Measurements from ENCODE around the gene FHOD3. TPM values are rescaled to one million over a fixed set of nuclear protein-coding genes. Genes with fewer than 3 reads are reported as not detected.

The FHOD3 gene
- total RNA-seq, 1 donor from 2014 or later: 2.5 TPM

DNA sequence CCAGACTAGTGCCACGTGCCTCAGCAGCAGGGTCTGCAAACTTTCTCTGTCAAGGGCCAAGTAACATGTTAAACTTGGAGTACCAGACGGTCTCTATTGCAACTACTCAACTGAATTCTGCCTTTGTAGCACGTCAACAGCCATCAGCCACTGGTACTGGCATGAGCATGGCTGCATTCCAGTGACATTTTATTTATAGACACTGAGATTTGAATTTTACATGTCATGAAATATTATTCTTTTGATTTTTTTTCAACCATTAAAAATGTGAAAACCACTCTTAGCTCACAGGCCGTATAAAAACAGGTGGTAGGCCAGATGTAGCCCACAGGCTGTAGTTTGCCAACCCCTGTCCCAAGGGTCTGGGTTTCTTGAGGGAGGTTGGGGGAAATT, 331.6 kb downstream of the FHOD3 start:
- no peak overlapping the region for H3K27ac ChIP-seq
- intact Hi-C loops (cut with DNase I): no loop called here
- no peaks in the 10 kb centered on the region for H3K4me1 ChIP-seq
- TF ChIP-seq, protein P1, sequence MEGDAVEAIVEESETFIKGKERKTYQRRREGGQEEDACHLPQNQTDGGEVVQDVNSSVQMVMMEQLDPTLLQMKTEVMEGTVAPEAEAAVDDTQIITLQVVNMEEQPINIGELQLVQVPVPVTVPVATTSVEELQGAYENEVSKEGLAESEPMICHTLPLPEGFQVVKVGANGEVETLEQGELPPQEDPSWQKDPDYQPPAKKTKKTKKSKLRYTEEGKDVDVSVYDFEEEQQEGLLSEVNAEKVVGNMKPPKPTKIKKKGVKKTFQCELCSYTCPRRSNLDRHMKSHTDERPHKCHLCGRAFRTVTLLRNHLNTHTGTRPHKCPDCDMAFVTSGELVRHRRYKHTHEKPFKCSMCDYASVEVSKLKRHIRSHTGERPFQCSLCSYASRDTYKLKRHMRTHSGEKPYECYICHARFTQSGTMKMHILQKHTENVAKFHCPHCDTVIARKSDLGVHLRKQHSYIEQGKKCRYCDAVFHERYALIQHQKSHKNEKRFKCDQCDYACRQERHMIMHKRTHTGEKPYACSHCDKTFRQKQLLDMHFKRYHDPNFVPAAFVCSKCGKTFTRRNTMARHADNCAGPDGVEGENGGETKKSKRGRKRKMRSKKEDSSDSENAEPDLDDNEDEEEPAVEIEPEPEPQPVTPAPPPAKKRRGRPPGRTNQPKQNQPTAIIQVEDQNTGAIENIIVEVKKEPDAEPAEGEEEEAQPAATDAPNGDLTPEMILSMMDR (IDR thresholded peaks at IDR 0.05): no peak
- peak in 1 of 2 donors; percentile 29 for ATAC-seq
- no peak overlapping the region for H3K4me3 ChIP-seq
- H3K9me3 ChIP-seq: no peaks in the 10 kb centered on the region
- no peaks in the 10 kb centered on the region for H3K36me3 ChIP-seq
- H3K27me3 ChIP-seq (ENCODE audit: low read depth): no peaks in the 10 kb centered on the region
- no peak for DNase-seq

DNA sequence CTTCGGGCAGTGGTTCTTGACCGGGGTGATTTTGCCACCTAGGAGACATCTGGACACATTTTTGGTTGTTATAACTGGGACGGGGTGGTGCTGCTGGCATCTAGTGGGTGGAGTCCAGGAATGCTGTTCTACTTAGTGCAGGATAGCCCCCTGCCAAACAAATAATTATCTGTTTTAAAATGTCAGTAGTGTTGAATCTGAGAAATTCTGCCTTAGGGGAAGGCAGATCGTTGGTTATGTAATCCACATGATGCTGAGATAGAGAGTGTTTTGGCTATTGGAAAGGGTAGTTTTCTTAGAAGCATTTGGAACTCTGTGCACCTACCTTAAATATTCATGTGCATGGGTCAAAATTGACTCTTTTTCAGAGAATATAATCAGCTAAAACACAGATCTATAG, 332.3 kb downstream of the FHOD3 start:
- DNase-seq: no peak
- no peak overlapping the region for H3K27ac ChIP-seq

DNA sequence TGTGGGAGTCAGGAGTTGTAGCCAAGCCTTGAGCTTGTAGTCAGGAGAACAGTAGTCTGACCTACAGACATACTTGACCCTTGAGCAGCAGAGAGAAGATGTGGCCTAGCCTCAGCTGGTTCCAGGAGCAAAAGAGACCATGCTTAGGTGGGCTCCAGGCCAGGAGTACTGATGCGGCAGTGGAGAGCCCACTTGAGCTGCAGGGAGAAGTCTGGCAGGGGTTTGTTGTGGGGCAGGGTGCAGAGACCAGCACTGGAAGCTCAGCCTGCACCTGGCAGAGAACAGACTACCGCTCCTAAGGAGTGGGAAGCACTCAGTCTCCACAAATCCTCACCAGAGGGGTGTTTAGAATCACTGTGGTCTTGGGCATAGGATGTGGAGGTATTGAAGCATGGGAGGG, 333.4 kb downstream of the FHOD3 start:
- ATAC-seq (no peak), DNase-seq (no peak)
- Histone ChIP-seq H3K4me3 (no peak overlapping the region), H3K27me3 (ENCODE audit: low read depth) (no peaks in the 10 kb centered on the region), H3K9me3 (no peaks in the 10 kb centered on the region), H3K4me1 (no peaks in the 10 kb centered on the region), H3K27ac (no peak overlapping the region), H3K36me3 (no peaks in the 10 kb centered on the region)
- intact Hi-C loops (cut with DNase I): no loop called here
- TF ChIP-seq, protein P1 (IDR thresholded peaks at IDR 0.05): no peak

More for the DNA sequence above, 332.3 kb downstream of the FHOD3 start:
- Histone ChIP-seq H3K4me1 (no peaks in the 10 kb centered on the region), H3K9me3 (no peaks in the 10 kb centered on the region), H3K4me3 (no peak overlapping the region), H3K27me3 (ENCODE audit: low read depth) (no peaks in the 10 kb centered on the region), H3K36me3 (no peaks in the 10 kb centered on the region)
- TF ChIP-seq, protein P1 (IDR thresholded peaks at IDR 0.05): no peak
- intact Hi-C loops (cut with DNase I): no loop called here
- no peak for ATAC-seq

DNA sequence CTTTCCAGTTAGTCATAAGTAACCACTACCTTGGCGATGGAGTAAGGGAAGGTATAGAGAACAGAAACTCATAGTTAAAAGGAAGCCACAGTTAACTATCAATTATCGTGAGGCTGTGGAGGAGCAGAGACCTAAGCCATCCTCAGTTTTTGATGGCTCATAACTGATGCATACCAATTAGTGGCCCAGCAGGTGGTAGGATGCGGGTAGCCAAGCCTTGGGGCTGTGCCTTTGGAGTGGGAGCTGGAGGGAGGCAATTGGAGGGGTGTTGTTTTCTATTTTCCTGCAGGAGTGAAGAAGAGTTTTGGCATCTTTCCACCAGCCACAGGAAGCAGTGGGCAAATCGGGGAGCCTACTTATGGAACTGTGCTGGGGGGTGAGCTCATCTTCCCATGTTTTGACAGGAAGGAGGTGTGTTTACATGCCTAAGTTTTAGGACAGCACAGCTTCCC, 336.5 kb downstream of the FHOD3 start:
- intact Hi-C loops (cut with DNase I): no loop called here
- no peak overlapping the region for H3K27ac ChIP-seq
- H3K27me3 ChIP-seq (ENCODE audit: low read depth): no peaks in the 10 kb centered on the region
- H3K36me3 ChIP-seq: no peaks in the 10 kb centered on the region
- H3K4me3 ChIP-seq: no peak overlapping the region
- ATAC-seq (no peak), DNase-seq (no peak)
- H3K9me3 ChIP-seq: no peaks in the 10 kb centered on the region
- no peaks in the 10 kb centered on the region for H3K4me1 ChIP-seq
- TF ChIP-seq, protein P1 (IDR thresholded peaks at IDR 0.05): no peak

DNA sequence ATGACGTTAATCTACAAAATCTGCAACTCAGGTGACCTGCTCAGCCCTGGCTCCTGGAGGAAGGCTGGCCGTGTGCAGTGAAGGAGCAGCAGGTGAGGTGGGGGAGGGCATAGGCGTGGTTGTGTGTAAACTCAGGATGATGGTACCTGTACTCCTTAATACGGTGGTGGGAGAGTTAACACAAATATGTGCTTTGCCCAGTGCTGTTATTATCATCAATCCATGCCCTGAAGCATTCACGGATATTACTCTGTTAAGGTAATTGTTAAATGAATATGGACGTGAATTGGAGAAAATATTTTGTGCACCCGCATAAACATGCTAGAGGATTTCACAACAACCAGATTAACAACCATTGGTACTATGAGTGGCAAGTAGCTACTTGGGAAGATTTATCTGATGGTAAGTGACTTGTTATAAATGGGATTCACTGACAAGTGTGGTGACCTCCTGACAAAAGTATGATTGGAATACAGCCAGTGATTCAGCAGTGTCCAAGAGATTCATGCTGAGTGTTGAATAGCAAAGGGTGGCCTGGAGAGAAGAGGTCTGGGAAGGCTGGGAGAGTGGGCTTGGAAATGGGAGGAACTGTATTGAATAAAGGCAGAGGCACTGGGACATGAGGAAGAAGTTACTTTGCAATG, 337.2 kb downstream of the FHOD3 start:
- H3K27ac ChIP-seq: no peak overlapping the region

More for the DNA sequence above, 337.2 kb downstream of the FHOD3 start:
- Histone ChIP-seq H3K4me1 (no peaks in the 10 kb centered on the region), H3K27me3 (ENCODE audit: low read depth) (no peaks in the 10 kb centered on the region), H3K9me3 (no peaks in the 10 kb centered on the region), H3K4me3 (no peak overlapping the region), H3K36me3 (no peaks in the 10 kb centered on the region)
- ATAC-seq (no peak), DNase-seq (no peak)
- TF ChIP-seq, protein P1 (IDR thresholded peaks at IDR 0.05): no peak
- intact Hi-C loops (cut with DNase I): no loop called here

Data from lower lobe of right lung (tissue), 2 donors.